IPS-20b (cell line): ENCODE measurements around the gene KCNQ2.

Source experiments
- H3K27ac ChIP-seq: one replicate; pipeline ENCODE4 v1.5.1; 2013; ENCODE audit warnings: low read length
- H3K27me3 ChIP-seq: 2 replicates; pipeline ENCODE4 v1.6.1; 2013; ENCODE audit warnings: mild to moderate bottlenecking, low read length, inconsistent platforms; ENCODE audit not compliant: insufficient read depth
- H3K36me3 ChIP-seq: 2 replicates; pipeline ENCODE4 v1.6.1; 2013; ENCODE audit warnings: low read depth, mild to moderate bottlenecking, inconsistent platforms, low read length, moderate library complexity; ENCODE audit not compliant: insufficient read depth
- H3K4me1 ChIP-seq: 2 replicates; pipeline ENCODE4 v1.6.1; 2013; ENCODE audit warnings: mild to moderate bottlenecking, control low read depth, inconsistent platforms, low read length, moderate library complexity; ENCODE audit not compliant: insufficient read depth
- H3K4me3 ChIP-seq: 2 replicates; pipeline ENCODE4 v1.5.1; 2013; ENCODE audit warnings: mild to moderate bottlenecking, low read length, inconsistent platforms
- H3K9ac ChIP-seq: 2 replicates; pipeline ENCODE4 v1.6.1; 2013; ENCODE audit warnings: low read depth, mild to moderate bottlenecking, inconsistent platforms, low read length, moderate library complexity
- H3K9me3 ChIP-seq: 2 replicates; pipeline ENCODE4 v1.6.1; 2013; ENCODE audit warnings: mild to moderate bottlenecking, low read depth, low read length, inconsistent platforms; ENCODE audit not compliant: insufficient read depth

Gene KCNQ2

GRCh38 chr20:63475209-63475608, 2.8 kb upstream of the KCNQ2 start:
- Histone ChIP-seq H3K27ac (no peak overlapping the region), H3K9ac (no peak overlapping the region), H3K4me1 (no peaks in the 10 kb centered on the region; the same call in 1 of the 2 replicates), H3K9me3 (no peaks in the 10 kb centered on the region), H3K4me3 (no peak overlapping the region), H3K27me3 (peaks cover 35% of the 10 kb centered on the region), H3K36me3 (no peaks in the 10 kb centered on the region)

- Histone ChIP-seq H3K27ac (no peak overlapping the region), H3K9me3 (no peaks in the 10 kb centered on the region), H3K36me3 (no peaks in the 10 kb centered on the region), H3K4me3 (no peak overlapping the region), H3K4me1 (no peaks in the 10 kb centered on the region; the same call in 1 of the 2 replicates), H3K9ac (no peak overlapping the region), H3K27me3 (peaks cover 35% of the 10 kb centered on the region)
Measured at GRCh38 chr20:63473555-63474449, 1.3 kb upstream of the KCNQ2 start.

GRCh38 chr20:63472862-63473390, 471 bp upstream of the KCNQ2 start:
- Histone ChIP-seq H3K36me3 (no peaks in the 10 kb centered on the region), H3K4me3 (no peak overlapping the region), H3K4me1 (no peaks in the 10 kb centered on the region; the same call in 1 of the 2 replicates), H3K27ac (no peak overlapping the region), H3K9me3 (no peaks in the 10 kb centered on the region), H3K9ac (no peak overlapping the region), H3K27me3 (peaks cover 35% of the 10 kb centered on the region)

DNA sequence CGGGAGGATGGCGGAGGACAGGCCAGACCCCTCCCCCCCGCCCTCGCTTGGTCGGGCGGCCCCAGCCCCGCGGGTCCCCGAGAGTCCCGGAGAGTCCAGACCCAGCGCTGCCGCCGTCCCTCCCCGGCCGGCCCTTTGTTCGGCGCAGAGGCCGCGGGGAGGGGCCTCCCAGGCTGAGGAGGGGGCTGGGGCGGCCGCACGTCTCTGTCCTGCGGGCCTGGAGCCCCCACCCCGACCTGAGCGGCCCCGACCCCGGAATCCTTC, 806 bp downstream of the KCNQ2 start:
- no peak overlapping the region for H3K27ac ChIP-seq
- no peaks in the 10 kb centered on the region for H3K4me1 ChIP-seq
- peak overlapping the region; percentile 76; the same call in 1 of the 2 replicates for H3K4me3 ChIP-seq
- no peaks in the 10 kb centered on the region for H3K9me3 ChIP-seq
- H3K27me3 ChIP-seq, result peaks cover 35% of the 10 kb centered on the region
- no peak overlapping the region for H3K9ac ChIP-seq
- H3K36me3 ChIP-seq, result no peaks in the 10 kb centered on the region

DNA sequence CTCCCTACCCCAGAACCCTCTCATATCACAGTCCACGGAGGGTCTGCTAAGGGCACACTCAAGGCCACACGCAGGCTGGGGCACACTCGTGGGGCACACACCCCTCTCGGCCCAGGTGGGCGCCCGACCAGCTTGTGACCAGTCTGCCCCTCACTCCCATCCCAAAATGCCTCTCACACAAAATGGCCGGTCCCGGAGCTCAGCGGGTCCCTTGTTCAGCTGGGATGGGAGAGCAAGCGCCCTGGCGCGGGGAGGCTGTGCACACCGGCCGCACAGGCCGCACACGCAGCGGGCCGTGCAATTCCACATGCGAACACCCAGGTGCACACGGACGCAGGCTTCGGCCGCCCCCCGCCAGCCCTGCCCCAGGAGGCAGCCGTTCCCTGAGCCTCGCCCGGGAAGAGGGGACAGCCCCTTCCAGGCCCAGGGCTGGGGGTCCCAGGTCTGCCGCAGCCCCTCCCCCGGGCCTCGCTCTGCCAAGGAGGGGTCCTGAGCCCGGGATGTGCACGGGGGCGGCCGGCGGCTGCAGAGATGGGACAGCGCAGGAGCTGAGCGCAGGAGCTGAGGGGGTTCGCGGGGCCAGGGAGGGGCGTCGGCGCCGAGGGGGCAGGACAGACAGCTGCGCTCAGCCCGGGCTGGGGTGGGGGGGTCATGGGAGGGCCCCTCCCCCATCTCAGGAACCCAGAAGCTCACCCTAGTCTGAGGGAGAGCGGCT, 1.3 kb downstream of the KCNQ2 start:
- Histone ChIP-seq H3K9ac (peak overlapping the region; percentile 64), H3K4me3 (peak overlapping the region; percentile 76), H3K9me3 (no peaks in the 10 kb centered on the region), H3K36me3 (no peaks in the 10 kb centered on the region), H3K27me3 (peaks cover 35% of the 10 kb centered on the region), H3K4me1 (no peaks in the 10 kb centered on the region), H3K27ac (no peak overlapping the region)

DNA sequence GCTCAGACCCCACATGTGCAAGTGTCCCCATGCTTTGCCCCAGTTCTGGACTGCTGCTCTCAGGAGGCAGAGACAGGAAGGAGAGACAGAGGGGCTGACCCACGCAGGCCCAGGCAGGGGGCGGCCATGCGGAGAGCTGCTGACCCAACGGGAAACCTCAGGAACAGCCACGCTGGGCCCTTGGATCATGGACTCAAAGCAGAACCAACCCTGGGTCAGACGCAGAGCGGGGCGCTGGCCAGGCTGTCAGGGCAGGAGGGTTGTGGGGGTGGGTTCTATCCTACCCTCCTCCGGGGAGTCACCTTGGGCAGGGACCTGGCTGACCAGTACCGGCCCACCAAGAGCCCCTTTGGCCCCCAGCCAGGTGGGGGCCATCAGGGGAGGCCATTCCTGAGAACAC, 2.0 kb downstream of the KCNQ2 start:
- H3K4me3 ChIP-seq, result peak overlapping the region; percentile 76
- H3K27ac ChIP-seq, result no peak overlapping the region
- peaks cover 29% of the 10 kb centered on the region for H3K27me3 ChIP-seq
- H3K36me3 ChIP-seq, result no peaks in the 10 kb centered on the region
- no peaks in the 10 kb centered on the region for H3K9me3 ChIP-seq
- H3K4me1 ChIP-seq, result no peaks in the 10 kb centered on the region
- peak overlapping the region; percentile 64; the same call in 1 of the 2 replicates for H3K9ac ChIP-seq

DNA sequence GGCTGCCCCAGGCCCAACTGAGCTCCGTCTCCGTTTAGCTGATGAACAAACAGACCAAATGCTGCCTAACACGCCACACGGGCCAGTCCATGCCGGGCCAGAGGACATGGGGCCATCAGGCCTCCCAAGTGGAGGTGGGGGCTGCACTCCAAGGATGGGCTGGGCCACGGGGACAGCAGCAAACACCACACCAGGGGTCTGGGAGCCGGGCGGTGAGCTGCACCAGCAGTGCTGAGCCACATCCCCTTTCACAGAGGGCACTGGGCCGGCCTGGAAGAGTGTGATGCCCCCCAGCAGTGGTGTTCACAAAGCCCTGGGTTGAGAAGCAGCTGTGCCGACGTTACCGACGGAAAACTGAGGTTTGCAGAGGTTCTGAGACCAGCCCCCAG, 2.7 kb downstream of the KCNQ2 start:
- peaks cover 22% of the 10 kb centered on the region for H3K27me3 ChIP-seq
- no peaks in the 10 kb centered on the region for H3K9me3 ChIP-seq
- no peak overlapping the region for H3K9ac ChIP-seq
- H3K4me3 ChIP-seq, result no peak overlapping the region
- no peak overlapping the region for H3K27ac ChIP-seq
- H3K36me3 ChIP-seq, result no peaks in the 10 kb centered on the region
- H3K4me1 ChIP-seq, result no peaks in the 10 kb centered on the region

DNA sequence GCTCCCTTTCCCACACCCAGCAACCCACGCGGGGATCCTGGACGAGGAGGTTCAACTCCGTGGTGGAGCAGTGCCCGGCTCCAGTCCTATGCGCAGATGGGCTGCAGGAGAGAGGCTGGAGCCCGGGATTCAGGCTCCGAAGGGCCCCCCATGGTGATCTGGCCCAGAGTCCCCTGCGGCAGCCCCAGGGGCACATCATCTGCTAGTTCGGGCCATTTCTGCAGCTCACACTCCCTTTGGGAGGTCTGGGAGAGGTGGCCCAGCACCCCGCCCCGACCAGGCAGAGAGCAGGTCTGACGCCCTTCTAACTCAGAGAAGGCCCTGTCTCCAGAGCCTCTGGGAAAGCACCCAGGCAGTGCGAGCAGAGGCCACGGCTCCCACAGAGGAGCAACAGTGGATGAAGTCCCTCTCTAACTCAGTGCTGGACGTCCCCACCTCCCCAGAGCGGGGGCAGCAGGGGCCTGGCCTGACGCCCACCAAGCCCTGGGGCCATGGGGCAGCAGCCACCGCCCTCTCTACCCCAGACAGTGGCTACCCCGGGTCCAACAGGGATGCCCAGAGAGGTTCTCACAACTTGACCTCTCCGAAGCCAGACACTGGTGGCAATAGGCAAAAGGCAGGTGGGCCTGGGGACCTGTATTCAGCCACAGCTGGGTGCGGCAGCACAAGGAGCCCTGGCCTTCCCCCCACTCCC, 3.3 kb downstream of the KCNQ2 start:
- Histone ChIP-seq H3K9ac (no peak overlapping the region), H3K27ac (no peak overlapping the region), H3K4me3 (no peak overlapping the region), H3K36me3 (no peaks in the 10 kb centered on the region), H3K4me1 (no peaks in the 10 kb centered on the region), H3K27me3 (peaks cover 16% of the 10 kb centered on the region), H3K9me3 (no peaks in the 10 kb centered on the region)

- Histone ChIP-seq H3K4me1 (no peaks in the 10 kb centered on the region), H3K4me3 (no peak overlapping the region), H3K27me3 (peaks cover 9% of the 10 kb centered on the region), H3K9me3 (no peaks in the 10 kb centered on the region), H3K36me3 (no peaks in the 10 kb centered on the region), H3K27ac (no peak overlapping the region), H3K9ac (no peak overlapping the region)
Measured at GRCh38 chr20:63468421-63468820, 4.0 kb downstream of the KCNQ2 start.

DNA sequence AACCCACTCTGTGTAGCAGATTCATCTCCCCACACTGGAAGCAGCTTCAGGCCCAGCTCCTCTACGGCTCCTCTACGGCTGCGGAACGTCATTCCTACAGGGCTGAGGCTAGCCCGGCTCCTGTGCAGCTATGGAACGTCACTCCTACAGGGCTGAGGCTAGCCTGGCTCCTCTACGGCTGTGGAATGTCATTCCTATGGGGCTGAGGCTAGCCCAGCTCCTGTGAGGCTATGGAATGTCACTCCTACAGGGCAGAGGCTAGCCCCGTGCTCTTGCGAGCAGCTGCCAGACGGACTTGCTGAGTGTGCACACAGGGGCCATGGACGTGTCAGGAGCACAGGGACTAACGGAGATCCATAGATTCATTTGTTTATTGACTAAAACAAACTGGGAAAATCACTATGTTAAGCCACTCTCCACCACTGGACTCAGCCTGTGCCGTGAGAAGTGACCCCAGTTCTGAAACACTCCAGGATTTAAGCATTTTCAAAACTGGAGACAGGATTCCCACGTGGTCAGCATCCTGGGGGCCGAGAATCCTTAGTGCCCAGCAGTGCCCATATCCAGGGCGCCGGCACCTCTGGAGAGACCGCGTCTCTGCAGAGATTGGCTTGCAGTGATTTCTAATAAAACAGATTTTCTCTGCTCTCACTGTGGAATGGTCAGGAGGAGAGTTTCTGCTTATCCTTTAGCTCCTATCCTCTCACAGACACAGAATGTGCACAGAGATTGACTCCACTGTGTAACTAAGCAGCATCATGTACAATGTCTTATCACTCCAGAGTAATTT, 5.0 kb downstream of the KCNQ2 start:
- no peaks in the 10 kb centered on the region for H3K36me3 ChIP-seq
- H3K9me3 ChIP-seq, result no peaks in the 10 kb centered on the region
- no peak overlapping the region for H3K9ac ChIP-seq
- H3K27ac ChIP-seq, result no peak overlapping the region
- no peak overlapping the region for H3K4me3 ChIP-seq
- 0 out of 2 replicates have a peak, but pooled peaks cover 4% of the 10 kb centered on the region for H3K27me3 ChIP-seq
- no peaks in the 10 kb centered on the region for H3K4me1 ChIP-seq

- Histone ChIP-seq H3K27me3 (0 out of 2 replicates have a peak, but pooled peaks cover 4% of the 10 kb centered on the region), H3K27ac (no peak overlapping the region), H3K9ac (no peak overlapping the region)
Measured at GRCh38 chr20:63466861-63467260, 5.6 kb downstream of the KCNQ2 start.

More at GRCh38 chr20:63466861-63467260, 5.6 kb downstream of the KCNQ2 start:
- no peaks in the 10 kb centered on the region for H3K4me1 ChIP-seq
- H3K36me3 ChIP-seq, result no peaks in the 10 kb centered on the region
- no peak overlapping the region for H3K4me3 ChIP-seq
- H3K9me3 ChIP-seq, result no peaks in the 10 kb centered on the region
